ENCODE measurements around the gene MAGI1.

The MAGI1 gene

GRCh38 chr3:65481085-65481484 is 557.6 kb downstream of the MAGI1 start (continued):
- TF ChIP-seq, protein P1, sequence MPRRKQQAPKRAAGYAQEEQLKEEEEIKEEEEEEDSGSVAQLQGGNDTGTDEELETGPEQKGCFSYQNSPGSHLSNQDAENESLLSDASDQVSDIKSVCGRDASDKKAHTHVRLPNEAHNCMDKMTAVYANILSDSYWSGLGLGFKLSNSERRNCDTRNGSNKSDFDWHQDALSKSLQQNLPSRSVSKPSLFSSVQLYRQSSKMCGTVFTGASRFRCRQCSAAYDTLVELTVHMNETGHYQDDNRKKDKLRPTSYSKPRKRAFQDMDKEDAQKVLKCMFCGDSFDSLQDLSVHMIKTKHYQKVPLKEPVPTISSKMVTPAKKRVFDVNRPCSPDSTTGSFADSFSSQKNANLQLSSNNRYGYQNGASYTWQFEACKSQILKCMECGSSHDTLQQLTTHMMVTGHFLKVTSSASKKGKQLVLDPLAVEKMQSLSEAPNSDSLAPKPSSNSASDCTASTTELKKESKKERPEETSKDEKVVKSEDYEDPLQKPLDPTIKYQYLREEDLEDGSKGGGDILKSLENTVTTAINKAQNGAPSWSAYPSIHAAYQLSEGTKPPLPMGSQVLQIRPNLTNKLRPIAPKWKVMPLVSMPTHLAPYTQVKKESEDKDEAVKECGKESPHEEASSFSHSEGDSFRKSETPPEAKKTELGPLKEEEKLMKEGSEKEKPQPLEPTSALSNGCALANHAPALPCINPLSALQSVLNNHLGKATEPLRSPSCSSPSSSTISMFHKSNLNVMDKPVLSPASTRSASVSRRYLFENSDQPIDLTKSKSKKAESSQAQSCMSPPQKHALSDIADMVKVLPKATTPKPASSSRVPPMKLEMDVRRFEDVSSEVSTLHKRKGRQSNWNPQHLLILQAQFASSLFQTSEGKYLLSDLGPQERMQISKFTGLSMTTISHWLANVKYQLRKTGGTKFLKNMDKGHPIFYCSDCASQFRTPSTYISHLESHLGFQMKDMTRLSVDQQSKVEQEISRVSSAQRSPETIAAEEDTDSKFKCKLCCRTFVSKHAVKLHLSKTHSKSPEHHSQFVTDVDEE (CRISPR knock-in tag; IDR thresholded peaks at IDR 0.05) = no peak
- TF ChIP-seq ARNTL (CRISPR knock-in tag; IDR thresholded peaks at IDR 0.05; ENCODE audit: borderline replicate concordance, low read depth) (no peak), ZNF70 (CRISPR knock-in tag; IDR thresholded peaks at IDR 0.05) (no peak)

DNA sequence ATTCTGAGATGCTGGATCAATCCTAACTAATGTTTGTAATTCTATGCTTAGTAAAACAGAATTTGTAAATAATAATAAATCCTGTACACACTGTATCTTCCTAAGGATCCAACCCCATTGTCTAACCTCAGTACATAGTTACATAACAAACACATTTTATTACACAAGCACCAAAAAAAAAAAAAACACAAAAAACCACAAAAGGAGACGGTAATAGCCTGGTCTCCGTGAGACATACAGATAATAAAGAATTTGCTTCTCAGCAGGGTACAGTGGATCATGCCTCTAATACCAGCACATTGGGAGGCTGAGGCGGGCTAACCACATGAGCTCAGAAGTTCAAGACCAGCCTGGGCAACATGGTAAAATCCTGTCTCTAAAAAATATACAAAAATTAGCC is 558.7 kb downstream of the MAGI1 start:
- TF ChIP-seq ISL1 (CRISPR knock-in tag; IDR thresholded peaks at IDR 0.05) (no peak), GLIS3 (CRISPR knock-in tag; IDR thresholded peaks at IDR 0.05) (no peak), PATZ1 (CRISPR knock-in tag; IDR thresholded peaks at IDR 0.05; ENCODE audit: borderline replicate concordance) (no peak)
- TF ChIP-seq, protein P2, sequence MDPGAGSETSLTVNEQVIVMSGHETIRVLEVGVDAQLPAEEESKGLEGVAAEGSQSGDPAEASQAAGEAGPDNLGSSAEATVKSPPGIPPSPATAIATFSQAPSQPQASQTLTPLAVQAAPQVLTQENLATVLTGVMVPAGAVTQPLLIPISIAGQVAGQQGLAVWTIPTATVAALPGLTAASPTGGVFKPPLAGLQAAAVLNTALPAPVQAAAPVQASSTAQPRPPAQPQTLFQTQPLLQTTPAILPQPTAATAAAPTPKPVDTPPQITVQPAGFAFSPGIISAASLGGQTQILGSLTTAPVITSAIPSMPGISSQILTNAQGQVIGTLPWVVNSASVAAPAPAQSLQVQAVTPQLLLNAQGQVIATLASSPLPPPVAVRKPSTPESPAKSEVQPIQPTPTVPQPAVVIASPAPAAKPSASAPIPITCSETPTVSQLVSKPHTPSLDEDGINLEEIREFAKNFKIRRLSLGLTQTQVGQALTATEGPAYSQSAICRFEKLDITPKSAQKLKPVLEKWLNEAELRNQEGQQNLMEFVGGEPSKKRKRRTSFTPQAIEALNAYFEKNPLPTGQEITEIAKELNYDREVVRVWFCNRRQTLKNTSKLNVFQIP (CRISPR knock-in tag; IDR thresholded peaks at IDR 0.05; ENCODE audit: borderline replicate concordance, low read depth) = no peak
- no peak for ATAC-seq

GRCh38 chr3:65478551-65479500 is 559.9 kb downstream of the MAGI1 start:
- TF ChIP-seq CREB5 (CRISPR knock-in tag; IDR thresholded peaks at IDR 0.05; ENCODE audit: low read depth) = no peak
- no peak for TF ChIP-seq ZNF565 (CRISPR knock-in tag; conservative IDR thresholded peaks at IDR 0.05; ENCODE audit: low read depth)
- no peak for TF ChIP-seq RARB (CRISPR knock-in tag; IDR thresholded peaks at IDR 0.05)
- TF ChIP-seq, protein P3, sequence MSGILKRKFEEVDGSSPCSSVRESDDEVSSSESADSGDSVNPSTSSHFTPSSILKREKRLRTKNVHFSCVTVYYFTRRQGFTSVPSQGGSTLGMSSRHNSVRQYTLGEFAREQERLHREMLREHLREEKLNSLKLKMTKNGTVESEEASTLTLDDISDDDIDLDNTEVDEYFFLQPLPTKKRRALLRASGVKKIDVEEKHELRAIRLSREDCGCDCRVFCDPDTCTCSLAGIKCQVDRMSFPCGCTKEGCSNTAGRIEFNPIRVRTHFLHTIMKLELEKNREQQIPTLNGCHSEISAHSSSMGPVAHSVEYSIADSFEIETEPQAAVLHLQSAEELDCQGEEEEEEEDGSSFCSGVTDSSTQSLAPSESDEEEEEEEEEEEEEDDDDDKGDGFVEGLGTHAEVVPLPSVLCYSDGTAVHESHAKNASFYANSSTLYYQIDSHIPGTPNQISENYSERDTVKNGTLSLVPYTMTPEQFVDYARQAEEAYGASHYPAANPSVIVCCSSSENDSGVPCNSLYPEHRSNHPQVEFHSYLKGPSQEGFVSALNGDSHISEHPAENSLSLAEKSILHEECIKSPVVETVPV (CRISPR knock-in tag; IDR thresholded peaks at IDR 0.05) = no peak
- TF ChIP-seq PATZ1 (CRISPR knock-in tag; IDR thresholded peaks at IDR 0.05; ENCODE audit: borderline replicate concordance) = no peak
- no peak for TF ChIP-seq TOX (CRISPR knock-in tag; IDR thresholded peaks at IDR 0.05; ENCODE audit: borderline replicate concordance)
- TF ChIP-seq ISL1 (CRISPR knock-in tag; IDR thresholded peaks at IDR 0.05) = no peak
- no peak for TF ChIP-seq CSDC2 (CRISPR knock-in tag; IDR thresholded peaks at IDR 0.05)
- no peak for TF ChIP-seq ARNTL (CRISPR knock-in tag; IDR thresholded peaks at IDR 0.05; ENCODE audit: borderline replicate concordance, low read depth)
- no peak for TF ChIP-seq ESRRG (CRISPR knock-in tag; IDR thresholded peaks at IDR 0.05)
- TF ChIP-seq TCF4 (CRISPR knock-in tag; IDR thresholded peaks at IDR 0.05; ENCODE audit: borderline replicate concordance) = no peak
- no peak for TF ChIP-seq ZFP30 (CRISPR knock-in tag; IDR thresholded peaks at IDR 0.05)
- TF ChIP-seq, protein P2 (CRISPR knock-in tag; IDR thresholded peaks at IDR 0.05; ENCODE audit: borderline replicate concordance, low read depth) = no peak
- TF ChIP-seq GLIS3 (CRISPR knock-in tag; IDR thresholded peaks at IDR 0.05) = no peak
- no peak for TF ChIP-seq ZFP3 (CRISPR knock-in tag; IDR thresholded peaks at IDR 0.05)
- TF ChIP-seq, protein P1 (CRISPR knock-in tag; IDR thresholded peaks at IDR 0.05) = no peak
- no peak for TF ChIP-seq OSR1 (CRISPR knock-in tag; IDR thresholded peaks at IDR 0.05)
- no peak for TF ChIP-seq SNAI2 (CRISPR knock-in tag; IDR thresholded peaks at IDR 0.05)
- TF ChIP-seq ZNF70 (CRISPR knock-in tag; IDR thresholded peaks at IDR 0.05) = no peak
- ATAC-seq = no peak
